ENCODE results near the gene NR5A1.

The NR5A1 gene

DNA sequence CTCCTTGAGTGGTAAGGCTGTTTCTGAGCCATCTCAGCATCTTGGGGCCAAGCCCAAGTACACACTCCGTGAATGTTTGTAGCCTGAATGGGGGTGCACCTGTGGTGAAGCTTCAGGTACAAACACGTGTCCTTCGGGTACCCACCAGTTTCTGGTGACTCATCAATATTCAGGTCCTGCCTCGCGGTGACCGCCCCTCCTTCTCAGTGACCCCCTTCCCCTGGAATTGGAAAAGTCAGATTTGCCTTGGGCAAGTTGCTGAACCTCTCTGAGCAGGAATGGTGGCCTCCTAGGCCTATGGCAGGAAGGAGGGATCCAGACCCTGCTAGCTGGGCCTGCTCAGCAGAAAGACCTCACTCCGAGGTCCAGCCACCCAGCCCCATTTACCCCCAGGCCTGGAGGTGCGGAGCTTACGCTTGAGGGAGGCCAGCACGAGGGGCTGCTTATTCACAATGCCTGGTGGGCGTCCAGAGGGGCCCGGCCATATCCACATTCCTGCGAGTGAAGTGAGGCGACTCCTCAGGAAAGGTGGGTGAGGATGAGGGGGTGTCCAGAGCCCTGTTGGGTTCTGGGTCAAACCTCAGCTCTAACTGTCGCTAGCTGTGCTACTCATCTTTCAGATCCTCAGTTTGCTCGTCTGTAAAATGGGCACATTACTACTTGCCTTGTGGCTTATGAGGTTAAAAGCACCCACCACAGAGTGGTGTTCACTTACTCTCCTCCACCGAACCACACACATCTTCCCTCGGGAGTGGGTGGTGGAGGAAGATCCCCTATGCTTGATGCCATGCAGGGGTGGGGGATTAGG, 49.9 kb downstream of the NR5A1 start:
- no peak for DNase-seq

DNA sequence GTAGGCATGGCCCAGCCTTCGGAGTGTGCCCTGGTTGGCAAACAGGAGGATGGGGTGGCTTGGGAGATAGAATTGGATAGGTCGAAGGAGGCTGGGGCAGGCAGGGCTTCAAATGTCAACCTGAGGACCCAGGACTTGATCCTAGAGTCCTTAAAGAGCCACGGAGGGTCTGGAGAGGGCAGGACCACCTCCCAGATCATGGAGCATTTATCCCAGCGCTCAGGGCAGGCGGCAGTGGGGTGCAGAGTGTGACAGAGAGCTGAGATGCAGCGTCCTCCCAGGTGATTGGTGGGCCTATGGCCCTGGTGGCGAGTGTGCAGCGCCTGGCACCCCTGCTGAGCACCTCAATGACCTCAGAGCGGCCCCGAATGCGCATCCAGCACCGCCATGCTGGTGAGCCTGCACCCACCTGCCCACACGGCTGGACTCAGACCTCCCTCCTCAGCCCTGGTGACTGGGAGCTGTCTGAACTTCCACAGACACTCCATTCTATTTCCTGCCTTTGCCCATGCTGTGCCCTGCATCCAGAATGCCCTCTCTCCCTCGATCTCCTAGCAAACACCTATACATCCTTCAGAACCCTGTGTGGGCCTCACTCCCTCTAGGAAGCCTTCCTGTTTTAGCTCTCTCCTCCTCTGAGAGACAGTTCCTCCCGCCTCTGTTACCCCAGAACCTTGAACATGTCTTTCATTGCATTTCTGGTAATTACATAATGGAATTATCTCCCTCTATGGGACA, 50.7 kb downstream of the NR5A1 start:
- no peak for DNase-seq

DNA sequence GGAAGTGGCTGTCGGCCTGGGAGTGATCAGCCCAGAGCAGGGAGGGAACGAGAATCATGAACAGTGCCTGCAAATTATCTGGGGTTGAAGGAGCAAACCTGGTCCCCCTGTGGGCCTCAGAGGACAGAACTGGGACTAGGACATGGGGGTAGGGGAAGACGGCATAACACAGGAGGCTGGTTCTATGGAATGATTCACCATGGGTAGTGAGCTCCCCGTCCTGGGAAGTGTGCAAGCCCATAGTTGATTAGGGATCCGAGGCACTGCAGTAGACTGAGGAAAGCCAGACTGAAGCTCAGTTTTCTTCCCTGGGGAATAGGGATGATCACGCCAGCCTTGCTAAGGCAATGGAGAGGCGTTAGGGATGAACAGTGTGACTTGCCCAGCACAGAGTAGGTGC, 51.4 kb downstream of the NR5A1 start:
- DNase-seq = no peak

DNA sequence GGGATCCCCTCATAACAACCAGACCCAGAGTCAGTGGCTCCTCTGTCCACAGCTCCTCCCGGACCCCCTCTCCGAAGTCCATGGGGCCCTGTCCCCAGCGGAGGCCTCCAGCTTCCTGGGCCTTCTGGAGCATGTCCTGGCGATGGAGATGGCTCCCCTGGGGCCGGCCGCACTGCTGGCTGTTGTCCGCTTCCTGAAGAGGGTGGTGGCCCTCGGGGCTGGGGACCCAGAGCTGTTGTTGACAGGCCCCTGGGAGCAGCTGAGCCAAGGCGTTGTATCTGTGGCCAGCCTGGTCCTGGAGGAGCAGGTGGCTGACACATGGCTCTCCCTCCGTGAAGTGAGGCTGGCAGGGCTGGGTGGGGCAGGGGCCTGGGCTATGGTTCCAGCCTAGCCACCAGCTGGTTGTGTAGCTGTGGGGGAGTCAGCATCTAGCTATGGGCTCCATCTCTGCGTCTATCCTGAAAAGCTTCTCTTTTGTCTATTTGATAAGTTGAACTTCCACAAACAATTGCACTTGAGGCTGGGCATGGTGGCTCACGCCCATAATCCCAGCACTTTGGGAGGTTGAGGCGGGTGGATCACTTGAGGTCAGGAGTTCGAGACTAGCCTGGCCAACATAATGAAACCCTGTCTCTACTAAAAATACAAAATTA, 52.3 kb downstream of the NR5A1 start:
- no peak for DNase-seq

DNA sequence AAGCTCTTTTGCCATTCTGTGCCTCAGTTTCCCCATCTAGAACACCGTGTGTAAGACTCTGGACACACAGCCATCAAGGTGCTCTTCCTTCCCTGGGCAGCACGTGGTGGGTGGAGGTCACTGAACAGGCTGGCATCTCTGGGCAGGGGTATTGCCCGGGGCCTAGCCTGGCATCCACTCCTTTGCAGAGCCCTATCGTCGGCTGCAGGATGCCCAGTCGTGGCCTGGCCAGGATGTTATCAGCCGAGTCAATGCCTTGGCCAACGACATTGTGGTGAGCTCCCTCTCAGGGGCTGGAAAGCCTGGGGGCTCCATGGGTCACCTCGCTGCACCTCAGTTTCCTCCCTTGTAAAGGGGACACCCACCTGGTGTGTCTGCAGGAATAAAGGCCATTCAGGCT, 52.9 kb downstream of the NR5A1 start:
- DNase-seq = no peak

DNA sequence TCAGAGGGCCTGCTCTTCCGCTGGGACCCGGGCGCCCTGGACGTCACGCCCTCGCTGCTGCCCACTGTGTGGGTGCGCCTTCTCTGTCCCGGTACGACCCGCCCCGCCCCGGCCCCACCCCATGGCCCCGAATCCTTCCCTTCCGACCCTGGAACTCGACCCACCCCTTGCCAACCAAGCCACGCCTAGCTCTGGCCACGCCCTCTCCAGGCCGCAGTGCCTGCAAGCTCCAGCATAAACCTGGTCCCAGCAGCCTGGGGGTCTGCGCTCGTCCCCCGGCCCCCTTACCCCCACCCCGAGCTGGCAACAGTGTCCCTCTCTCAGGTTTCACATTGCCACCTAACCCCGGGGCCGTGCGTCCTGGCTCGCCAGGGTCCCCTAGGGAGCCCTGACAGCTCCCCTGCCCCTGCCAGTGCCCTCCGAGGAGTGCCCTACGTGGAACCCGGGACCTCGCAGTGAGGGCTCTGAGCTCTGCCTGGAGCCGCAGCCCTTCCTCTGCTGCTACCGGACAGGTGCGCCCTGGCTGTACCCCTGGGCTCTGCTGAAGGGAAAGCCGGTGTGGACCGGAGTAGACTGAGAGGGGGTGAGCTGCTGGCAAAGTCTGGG, 53.5 kb downstream of the NR5A1 start:
- no peak for DNase-seq

DNA sequence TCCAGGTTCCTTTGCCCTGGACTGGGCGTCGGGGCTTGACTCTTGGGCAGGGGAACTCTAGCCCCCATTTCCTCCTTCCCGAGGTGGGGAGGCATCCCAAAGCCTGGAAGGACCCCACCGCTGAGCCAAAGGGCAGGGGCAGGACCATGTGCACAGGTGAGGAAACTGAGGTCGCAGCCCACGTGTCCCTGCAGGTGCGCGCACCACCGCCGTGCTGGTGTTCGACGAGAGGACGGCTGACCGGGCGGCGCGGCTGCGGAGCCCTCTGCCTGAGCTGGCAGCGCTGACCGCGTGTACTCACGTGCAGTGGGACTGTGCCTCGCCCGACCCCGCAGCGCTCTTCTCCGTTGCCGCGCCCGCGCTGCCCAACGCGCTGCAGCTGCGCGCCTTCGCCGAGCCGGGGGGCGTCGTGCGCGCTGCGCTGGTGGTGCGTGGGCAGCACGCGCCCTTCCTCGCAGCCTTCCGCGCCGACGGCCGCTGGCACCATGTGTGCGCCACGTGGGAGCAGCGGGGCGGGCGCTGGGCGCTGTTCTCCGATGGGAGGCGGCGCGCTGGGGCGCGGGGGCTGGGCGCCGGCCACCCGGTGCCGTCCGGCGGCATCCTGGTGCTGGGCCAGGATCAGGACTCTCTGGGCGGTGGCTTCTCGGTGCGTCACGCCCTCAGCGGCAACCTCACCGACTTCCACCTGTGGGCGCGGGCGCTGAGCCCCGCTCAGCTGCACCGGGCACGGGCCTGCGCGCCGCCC, 54.2 kb downstream of the NR5A1 start:
- DNase-seq = no peak

DNA sequence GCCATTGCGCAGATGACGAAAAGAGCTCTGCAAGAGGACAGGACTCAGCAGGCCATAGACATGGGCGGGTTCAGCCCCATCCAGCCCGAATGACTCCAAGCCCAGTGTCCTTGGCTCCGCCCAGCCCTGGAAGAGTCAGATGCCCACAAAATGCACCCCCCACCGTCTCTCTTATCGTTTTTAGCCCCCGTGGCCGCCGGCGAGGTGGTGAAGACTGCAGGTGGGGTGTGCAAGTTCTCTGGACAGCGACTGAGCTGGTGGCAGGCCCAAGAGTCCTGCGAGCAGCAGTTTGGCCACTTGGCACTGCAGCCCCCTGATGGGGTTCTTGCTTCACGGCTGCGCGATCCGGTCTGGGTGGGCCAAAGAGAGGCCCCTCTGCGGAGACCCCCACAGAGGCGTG, 54.9 kb downstream of the NR5A1 start:
- DNase-seq = no peak

DNA sequence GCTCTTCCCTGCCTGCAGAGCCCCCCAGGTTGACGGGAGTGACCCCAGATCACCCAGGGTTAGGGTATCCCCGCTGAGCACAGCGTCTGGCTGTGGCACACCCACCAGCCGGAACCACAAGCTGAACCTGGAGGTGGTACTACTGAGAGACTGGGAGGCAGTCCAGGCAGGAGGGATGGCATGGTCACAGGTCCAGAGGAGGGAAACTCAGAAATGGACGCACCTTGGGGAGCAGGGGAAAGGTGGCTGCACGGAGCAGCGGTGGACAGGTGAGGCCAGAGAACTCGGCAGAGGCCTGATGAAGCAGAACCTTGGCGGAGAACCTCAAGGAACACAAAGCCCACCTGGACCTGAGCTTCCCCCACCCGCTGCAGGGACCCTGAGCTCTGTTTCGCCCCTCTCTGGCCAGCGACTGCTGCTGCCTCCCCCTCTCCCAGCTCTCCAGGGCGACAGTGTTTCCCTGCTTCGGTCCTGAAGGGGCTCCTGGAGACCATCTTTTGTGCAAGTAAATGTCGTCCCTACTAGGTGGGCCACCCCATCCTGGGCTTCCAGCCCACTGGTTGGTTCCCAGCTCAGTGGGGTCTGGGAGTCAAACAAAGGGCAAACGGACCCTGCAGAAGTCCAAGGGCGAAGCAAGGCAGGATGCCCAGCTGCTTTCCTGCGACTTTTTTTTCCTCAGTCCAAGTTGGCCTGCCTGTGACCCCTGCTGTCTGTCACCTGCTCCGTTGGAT, 56.1 kb downstream of the NR5A1 start:
- DNase-seq = no peak

DNA sequence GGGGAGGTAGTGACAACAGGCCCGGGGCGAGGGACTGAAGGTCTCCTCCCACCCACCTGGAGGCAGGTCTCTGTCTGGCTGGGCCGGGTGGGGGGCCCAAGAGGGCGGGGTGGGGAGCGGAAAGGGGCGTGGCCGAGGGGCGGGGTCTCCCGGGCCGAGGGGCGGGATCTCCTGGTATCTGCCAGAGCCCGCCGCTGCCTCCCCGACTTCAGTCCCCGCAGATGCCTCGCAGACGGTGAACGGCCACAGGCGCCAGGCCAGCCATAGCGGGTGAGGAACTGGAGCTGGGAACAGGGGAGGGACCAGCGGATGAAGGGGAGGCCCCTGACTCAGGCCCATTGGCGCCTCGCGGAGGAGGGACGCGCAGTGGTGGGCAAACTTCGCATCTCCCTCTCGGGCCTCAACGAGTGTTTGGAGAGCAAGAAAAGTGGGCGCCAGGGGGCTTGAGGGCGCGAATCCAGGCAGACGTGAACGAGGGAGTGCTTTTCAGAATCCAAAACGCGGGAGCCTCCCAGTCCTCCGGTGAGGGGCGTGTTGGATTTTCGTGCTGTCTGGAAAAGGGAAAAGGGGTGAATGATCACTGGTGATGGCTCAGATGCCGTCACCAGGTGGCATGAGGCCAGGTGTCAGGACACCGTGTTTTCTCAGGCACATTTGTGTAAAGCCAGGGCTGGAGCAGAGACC, 56.8 kb downstream of the NR5A1 start, which contains the start of gene ADGRD2:
TSS of gene ADGRD2 (plus strand) at position 211 of the 684 bp plus-strand sequence. CDS start 1,216 bp downstream, outside the sequence.
- DNase-seq = no peak

DNA sequence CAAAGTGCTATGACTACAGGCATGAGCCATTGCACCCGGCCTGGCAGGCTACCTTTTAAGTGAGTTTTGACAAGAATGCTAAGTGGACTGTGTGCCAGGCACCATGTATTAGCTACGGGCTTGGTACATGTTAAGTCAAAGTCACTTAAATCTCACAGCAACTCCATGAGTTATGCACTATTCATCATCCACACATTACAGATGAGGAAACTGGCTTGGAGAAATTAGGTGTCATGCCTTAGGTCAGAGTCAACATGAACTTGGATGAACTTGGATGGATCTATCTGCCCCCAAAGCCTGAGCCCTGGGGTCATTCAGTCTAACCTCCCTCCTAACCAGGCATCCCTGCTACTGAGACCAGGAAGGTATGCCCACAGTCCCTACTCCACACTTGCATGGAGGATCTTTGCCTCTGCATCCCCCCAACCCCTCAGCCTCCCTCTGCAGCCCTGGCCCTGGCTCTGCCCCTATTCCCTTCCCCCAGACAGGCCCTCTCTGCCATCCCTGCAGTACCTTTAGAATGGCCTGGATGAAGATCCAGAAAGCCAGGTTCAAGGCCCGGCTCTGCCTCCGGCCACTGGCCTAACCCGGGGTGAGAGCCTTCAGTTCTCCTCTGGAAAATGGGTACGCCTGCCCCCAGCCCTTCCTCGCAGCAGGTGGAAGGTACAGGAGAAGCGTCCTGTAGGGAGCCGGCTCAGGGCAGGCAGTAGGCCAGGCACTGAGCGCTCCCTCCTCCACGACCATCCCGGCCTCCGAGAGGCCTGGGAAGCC, 57.6 kb downstream of the NR5A1 start:
- DNase-seq = no peak

DNA sequence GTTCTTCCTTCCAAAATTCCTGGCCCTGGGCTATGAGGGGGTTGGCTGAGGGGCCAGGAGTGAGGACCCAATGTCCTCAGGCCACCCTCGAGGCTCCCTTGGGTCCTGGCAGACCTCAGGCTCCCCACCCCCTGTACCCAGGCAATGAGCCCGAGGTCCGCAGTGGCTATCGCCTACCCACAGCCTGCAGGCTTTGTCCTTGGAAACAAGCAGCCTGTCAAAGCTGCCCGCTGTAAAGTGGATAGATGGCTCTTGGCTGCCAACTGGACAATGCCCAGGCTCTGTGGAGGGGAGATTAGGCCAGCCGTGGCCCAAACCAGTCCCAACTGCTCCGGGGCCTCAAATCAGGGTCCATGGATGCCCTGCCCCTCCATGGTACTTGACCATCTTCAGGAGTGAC, 59.2 kb downstream of the NR5A1 start:
- no peak for DNase-seq

DNA sequence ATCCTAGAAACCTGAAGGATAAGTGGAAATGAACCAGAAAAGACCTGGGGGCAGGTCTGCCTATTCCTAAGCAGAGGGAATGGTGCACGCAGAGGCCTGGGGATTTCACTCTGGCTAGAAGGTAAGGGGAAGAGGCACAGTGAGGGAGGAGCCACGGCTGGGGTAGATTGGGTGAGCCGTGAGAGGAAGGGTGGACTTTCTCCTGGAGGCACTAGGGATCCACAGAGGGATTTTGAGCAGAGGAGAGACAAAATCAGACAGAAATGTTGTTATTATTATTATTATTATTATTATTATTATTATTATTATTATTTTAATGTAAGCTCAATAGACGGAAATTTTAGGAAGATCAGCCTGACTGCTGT, 59.9 kb downstream of the NR5A1 start:
- no peak for DNase-seq

DNA sequence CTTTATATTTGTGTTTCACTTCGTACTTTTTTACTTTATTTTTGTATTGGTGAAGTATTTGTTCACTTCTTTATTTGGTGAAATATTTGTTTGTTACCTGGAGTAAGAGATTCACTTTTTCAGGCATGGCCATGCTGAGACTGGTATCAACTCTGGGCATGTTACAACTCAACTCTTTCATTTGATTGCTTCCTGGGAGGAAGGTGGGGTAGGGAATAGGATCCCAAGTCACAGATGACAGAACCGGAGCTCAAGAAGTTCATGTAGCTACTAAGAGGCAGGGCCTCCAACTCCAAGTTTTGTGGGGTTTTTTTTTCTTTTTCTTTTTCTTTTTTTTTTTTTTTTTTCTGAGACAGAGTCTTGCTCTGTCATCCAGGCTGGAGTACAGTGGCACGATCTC, 63.0 kb downstream of the NR5A1 start:
- no peak for DNase-seq

DNA sequence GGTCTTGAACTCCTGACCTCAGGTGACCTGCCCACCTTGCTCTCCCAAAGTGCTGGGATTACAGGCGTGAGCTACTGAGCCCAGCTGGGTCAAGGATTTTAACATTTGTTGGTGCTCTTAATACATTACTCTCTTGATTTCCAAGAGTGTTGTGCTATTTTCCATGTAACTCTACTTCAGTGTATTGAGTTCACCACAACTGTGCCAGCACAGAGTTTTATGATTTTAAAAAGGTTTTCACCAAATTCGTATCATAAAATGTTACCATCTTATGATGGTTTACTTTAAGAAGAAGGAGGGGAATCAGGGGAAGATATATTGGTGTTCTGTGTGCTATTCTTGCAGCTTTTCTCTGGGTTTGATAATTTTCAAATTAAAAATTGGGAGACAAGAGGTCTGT, 63.6 kb downstream of the NR5A1 start:
- DNase-seq = no peak

DNA sequence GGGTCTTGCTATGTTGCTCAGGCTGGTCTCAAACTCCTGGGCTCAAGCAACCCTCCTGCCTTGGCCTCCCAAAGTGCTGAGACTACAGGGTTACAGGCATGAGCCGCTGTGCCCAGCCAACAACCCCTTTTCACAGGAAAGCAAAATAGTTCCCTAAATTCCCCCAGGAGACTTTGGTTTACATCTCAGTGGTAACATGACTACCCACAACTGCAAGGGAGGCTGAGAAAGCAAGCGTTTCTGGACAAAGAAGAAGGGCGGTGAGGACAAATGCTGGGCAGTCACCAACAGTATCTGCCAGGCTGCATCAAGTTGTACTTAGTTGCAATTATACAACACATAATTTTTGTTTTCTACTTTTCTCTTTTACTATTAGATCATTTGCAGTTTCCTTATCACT, 64.4 kb downstream of the NR5A1 start:
- no peak for DNase-seq

DNA sequence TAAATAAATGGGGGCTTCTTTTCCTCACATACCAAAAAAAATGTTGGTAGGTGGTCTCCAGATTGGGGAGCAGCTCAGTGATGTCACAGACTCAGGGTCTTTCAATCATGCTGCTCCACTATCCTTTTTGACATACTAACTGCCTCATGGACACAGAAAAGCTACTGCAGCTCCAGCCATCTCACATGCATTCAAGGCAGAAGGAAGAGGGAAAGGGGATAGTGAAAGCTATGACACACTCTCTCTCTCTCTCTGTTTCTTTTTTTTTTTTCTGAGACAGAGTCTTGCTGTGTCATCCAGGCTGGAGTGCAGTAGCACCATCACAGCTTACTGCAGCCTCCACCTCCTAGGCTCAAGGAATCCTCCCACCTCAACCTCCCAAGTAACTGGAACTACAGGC, 64.8 kb downstream of the NR5A1 start:
- DNase-seq = no peak

DNA sequence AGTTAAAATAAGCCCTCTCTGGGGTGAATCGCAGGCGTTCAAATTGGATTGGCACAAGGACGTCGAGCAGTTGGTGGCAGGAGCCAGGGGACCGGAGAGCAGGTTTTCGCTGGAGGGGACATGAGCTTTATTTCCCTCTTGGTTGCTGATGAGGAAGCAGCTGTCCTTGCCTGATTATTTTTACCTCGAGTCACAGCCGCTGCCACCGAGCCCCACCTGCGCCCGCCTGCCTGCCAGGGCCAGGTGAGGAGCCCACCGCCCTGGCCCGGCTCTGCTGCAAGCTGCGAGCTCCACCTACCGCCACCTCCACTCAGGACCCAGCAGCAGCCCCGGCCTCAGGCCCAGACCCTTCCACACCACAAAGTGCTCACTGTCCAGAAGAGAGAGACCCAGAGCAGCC, 65.9 kb downstream of the NR5A1 start:
- no peak for DNase-seq

DNA sequence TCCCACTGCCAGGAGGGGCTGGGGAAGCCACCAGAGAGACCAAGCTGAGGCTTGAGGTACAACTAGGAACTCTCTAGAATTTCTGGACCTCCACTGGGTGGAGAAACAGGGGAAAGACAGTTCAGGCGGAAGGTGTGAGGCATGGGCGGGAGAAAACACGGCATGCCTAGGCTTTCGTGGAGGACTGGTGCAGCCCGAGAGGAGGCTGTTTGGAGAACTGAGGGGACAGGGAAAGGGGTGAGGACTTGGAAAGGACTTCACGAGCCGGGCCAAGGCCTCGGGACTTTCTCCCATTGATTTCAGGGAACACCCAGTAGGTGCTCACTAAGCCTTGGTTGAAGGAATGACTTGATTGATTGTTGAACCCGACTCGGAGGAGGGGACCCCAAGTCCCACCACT, 66.4 kb downstream of the NR5A1 start:
- no peak for DNase-seq

DNA sequence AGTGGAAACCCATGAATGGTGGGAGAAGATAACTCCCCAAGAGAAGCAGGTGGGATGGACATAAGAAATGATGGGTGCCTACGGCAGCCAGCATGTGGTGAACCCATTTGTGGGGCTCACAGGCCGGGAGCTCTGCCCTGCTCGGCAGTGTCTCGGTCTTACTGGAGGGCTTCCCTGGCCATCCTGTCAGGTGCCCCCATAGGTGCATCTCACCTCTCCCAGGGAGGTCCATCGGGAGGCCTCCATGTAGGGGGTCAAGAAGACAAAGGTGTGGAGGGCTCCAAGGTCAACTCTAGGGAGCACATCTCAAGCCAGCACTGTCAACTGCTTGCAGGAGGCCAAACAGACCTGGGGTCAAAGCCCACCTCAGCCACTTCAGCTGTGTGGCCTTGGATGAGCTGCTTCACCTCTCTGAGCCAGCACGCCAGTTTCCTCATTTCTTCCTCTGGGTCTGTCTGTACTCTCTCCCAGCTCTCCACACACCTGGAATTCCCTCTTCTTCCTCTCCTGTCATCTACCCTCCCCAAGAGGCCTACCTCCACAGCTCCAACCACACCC, 67.4 kb downstream of the NR5A1 start:
- no peak for DNase-seq

Data from CD4-positive, alpha-beta T cell treated with Interleukin-12 subunit alpha and Interleukin-12 subunit beta, for 1 hour (primary cell).